ENCODE measurements around the gene CXCL12.

The CXCL12 gene

DNA sequence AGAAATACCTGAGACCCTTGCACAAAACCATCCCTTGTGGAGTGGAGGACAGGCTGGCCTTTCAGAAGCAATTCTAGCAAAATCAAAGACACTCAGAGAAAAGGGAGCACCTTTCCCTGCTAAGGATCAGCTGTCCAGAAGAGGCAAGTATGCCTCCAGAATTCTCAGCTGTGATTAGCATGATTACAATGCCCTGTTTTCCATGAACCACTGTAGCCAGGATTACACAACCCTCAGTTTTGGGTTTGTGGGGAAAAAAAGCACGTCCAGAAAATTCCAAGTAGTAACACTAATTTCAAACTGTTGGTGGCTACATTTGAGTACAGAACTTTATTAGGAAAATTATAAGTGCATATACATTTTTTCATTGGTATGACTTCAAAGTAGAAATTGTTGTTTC, 15.0 kb downstream of the CXCL12 start:
- peak overlapping the region; percentile 45 for H3K4me3 ChIP-seq (ENCODE audit: low read length)
- H3K9ac ChIP-seq (ENCODE audit: low read length), result no peak overlapping the region
- peaks cover 5% of the 10 kb centered on the region for H3K36me3 ChIP-seq (ENCODE audit: control insufficient read depth, low read depth, low read length)
- peaks cover 11% of the 10 kb centered on the region for H3K27me3 ChIP-seq (ENCODE audit: control insufficient read depth, insufficient read depth, low read length)
- peaks cover 31% of the 10 kb centered on the region for H3K4me1 ChIP-seq (ENCODE audit: control insufficient read depth, low read depth, low read length)
- no peaks in the 10 kb centered on the region for H3K9me3 ChIP-seq (ENCODE audit: control insufficient read depth, low read depth, low read length)
- no peak overlapping the region for H3K27ac ChIP-seq (ENCODE audit: low read length)

DNA sequence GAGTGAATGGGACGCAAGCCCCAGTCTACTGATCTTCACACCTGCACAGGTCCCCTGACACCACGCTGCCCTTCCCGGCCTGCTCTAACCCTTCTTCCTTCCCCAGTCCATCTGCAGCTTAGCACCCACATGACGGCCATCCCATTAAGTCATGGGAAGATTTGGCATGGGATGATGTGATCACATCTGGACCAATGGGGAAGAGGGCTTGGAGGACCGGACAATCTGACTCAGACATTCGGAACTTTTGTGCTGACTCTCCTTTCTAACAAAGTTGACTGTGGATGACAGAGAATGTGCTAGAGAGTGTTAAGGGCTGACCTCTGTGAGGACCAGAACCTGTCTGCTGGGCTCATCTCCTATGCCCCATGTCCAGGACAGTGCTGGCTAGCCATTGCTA, 15.6 kb downstream of the CXCL12 start:
- H3K27me3 ChIP-seq (ENCODE audit: control insufficient read depth, insufficient read depth, low read length), result peaks cover 11% of the 10 kb centered on the region
- no peak overlapping the region for H3K9ac ChIP-seq (ENCODE audit: low read length)

DNA sequence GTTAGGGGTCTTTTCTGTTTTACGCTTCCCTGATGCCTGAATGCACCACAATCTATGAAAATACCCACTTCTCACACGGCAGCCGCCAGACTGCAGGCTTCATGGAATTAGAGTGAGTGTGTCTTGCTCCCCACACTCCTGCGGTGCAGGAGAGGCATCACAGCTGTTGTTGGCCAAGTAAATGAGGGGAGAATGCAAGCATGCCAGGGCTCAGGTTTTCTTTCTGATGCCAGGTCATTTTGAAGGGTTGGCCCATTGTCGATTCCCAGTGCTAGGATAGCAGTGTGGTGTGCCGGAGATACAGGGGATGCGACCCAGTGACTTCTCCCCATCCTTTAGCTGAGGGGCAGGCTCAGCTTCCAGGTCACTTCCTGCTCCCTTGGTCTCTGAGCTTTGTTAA, 16.3 kb downstream of the CXCL12 start:
- peaks cover 31% of the 10 kb centered on the region for H3K4me1 ChIP-seq (ENCODE audit: control insufficient read depth, low read depth, low read length)
- no peak overlapping the region for H3K9ac ChIP-seq (ENCODE audit: low read length)
- peaks cover under 1% of the 10 kb centered on the region for H3K36me3 ChIP-seq (ENCODE audit: control insufficient read depth, low read depth, low read length)
- peaks cover 11% of the 10 kb centered on the region for H3K27me3 ChIP-seq (ENCODE audit: control insufficient read depth, insufficient read depth, low read length)
- H3K4me3 ChIP-seq (ENCODE audit: low read length), result no peak overlapping the region
- H3K27ac ChIP-seq (ENCODE audit: low read length), result no peak overlapping the region
- H3K9me3 ChIP-seq (ENCODE audit: control insufficient read depth, low read depth, low read length), result no peaks in the 10 kb centered on the region

More for the DNA sequence above, 15.6 kb downstream of the CXCL12 start:
- Histone ChIP-seq H3K9me3 (ENCODE audit: control insufficient read depth, low read depth, low read length) (no peaks in the 10 kb centered on the region), H3K27ac (ENCODE audit: low read length) (no peak overlapping the region), H3K4me3 (ENCODE audit: low read length) (no peak overlapping the region), H3K36me3 (ENCODE audit: control insufficient read depth, low read depth, low read length) (peaks cover 5% of the 10 kb centered on the region), H3K4me1 (ENCODE audit: control insufficient read depth, low read depth, low read length) (peaks cover 31% of the 10 kb centered on the region)

DNA sequence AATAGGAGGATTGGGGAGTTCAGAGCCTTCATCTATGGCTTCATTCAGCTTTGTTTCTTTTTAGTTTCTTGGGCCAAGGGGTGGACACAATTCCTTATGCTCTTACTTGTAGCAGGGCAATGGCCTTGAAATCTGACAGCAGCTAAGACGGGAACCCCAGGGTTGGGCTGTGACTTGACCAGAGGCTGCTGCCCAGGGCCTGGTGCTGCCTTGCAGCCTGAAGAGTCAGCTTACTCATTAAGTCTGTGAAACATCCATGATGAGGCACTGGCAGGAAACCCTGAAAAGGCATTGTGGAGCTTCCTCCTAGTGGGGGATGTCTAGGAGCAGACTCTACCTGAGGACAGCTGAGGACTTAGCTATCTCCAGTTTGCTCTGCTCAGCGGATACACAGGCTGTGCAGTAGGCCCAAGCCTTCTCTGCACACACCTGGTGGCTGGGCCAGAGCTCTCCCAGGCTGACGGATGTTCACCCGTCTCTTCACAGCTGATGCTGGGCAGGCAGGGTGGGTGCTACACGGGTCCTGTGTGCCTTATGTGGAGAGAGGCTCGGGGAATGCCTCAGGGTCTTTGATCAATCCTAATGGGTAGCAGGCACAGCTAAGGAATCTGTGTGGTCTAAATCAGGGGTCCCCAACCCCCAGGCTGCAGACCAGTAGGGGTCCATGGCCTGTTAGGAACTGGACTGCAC, 17.8 kb downstream of the CXCL12 start:
- Histone ChIP-seq H3K27me3 (ENCODE audit: control insufficient read depth, insufficient read depth, low read length) (peaks cover 6% of the 10 kb centered on the region), H3K36me3 (ENCODE audit: control insufficient read depth, low read depth, low read length) (no peaks in the 10 kb centered on the region), H3K9me3 (ENCODE audit: control insufficient read depth, low read depth, low read length) (no peaks in the 10 kb centered on the region), H3K4me3 (ENCODE audit: low read length) (no peak overlapping the region), H3K4me1 (ENCODE audit: control insufficient read depth, low read depth, low read length) (peaks cover 33% of the 10 kb centered on the region), H3K9ac (ENCODE audit: low read length) (no peak overlapping the region), H3K27ac (ENCODE audit: low read length) (no peak overlapping the region)

DNA sequence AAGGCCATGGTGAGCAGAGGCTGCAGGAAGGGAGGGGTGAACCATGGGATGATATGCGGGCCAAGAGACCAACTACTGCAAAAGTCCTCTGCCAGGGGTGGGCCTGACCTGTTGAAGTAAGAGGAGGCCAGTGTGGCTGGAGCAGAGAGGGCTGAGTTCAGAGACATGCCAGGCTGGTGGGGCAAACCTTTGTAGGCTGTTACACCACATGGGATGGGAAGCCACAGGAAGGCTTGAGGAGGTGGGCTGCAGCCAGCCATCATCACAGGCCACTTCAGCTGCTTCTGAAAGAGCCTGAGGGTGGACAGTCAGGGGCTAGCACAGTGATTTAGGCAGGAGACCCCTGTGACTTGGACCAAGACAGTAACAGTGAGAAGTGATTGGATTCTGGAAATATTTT, 20.3 kb downstream of the CXCL12 start:
- Histone ChIP-seq H3K4me3 (ENCODE audit: low read length) (no peak overlapping the region), H3K27ac (ENCODE audit: low read length) (no peak overlapping the region), H3K4me1 (ENCODE audit: control insufficient read depth, low read depth, low read length) (peaks cover 11% of the 10 kb centered on the region), H3K27me3 (ENCODE audit: control insufficient read depth, insufficient read depth, low read length) (peaks cover 3% of the 10 kb centered on the region), H3K9ac (ENCODE audit: low read length) (no peak overlapping the region), H3K36me3 (ENCODE audit: control insufficient read depth, low read depth, low read length) (no peaks in the 10 kb centered on the region), H3K9me3 (ENCODE audit: control insufficient read depth, low read depth, low read length) (no peaks in the 10 kb centered on the region)

DNA sequence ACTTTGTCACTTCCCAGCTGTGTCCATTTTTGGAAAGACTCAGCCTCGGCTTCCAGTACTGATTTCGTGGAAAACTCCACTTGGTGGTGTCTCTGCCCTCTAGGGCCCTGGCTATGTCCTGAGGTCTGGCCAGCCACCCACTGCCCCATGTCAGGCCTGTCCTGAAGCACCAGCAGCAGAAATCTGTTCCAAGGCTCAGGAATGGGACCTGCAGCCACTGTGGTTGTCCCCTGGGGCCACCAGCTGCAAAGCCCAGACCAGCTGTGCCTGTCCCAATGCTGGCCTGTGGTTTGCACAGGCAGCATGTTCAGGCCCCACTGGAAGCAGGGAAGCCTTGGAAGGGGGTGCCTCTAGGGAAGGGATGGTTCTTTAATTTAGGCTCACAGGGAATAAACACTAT, 21.2 kb downstream of the CXCL12 start:
- peaks cover 6% of the 10 kb centered on the region for H3K4me1 ChIP-seq (ENCODE audit: control insufficient read depth, low read depth, low read length)
- H3K9me3 ChIP-seq (ENCODE audit: control insufficient read depth, low read depth, low read length), result no peaks in the 10 kb centered on the region
- no peaks in the 10 kb centered on the region for H3K36me3 ChIP-seq (ENCODE audit: control insufficient read depth, low read depth, low read length)
- no peak overlapping the region for H3K4me3 ChIP-seq (ENCODE audit: low read length)
- no peak overlapping the region for H3K9ac ChIP-seq (ENCODE audit: low read length)
- H3K27ac ChIP-seq (ENCODE audit: low read length), result no peak overlapping the region
- H3K27me3 ChIP-seq (ENCODE audit: control insufficient read depth, insufficient read depth, low read length), result peaks cover 3% of the 10 kb centered on the region

DNA sequence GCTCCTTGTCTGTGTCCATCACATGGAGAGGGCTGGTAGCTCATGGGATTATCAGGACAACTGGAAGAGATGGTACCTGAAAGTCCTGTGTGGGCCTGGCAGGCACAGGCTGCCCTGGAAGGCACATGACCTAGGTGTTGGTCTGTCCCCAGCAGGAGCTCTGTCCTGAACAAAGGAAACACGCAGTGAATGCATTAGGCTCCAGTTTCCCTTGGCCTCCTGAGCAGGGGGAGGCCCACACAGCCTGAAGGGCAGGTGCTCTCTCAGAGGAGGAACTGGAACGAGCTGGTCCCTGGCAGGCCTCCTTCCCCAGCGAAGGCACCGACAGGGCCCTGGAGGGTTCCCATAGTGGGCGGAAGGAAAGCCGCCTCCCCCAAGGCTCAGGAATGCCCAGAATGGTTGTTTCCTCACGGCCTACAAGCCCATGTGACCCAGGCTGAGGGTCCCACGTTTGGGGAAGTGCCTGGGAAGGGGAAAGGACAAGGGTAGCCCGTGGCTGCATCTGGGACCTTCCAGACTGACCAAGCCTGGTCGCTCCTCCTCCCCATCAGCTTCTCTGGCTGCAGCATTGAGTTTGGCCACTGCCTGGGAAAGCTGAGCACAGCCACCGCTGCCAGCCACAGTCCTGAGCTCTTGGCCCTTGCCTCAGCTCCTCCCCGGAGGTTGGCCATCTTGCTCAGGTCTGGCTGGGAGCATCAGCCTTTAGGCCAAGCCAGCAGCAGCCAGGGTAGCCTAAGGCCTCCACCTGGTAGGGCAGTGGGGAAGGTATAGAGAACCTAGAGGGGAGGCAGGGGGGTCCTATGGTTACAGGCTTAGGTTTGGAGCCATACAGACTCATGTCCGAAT, 21.8 kb downstream of the CXCL12 start:
- no peak overlapping the region for H3K27ac ChIP-seq (ENCODE audit: low read length)
- no peaks in the 10 kb centered on the region for H3K36me3 ChIP-seq (ENCODE audit: control insufficient read depth, low read depth, low read length)
- no peaks in the 10 kb centered on the region for H3K27me3 ChIP-seq (ENCODE audit: control insufficient read depth, insufficient read depth, low read length)
- H3K4me1 ChIP-seq (ENCODE audit: control insufficient read depth, low read depth, low read length), result peaks cover 6% of the 10 kb centered on the region
- no peak overlapping the region for H3K9ac ChIP-seq (ENCODE audit: low read length)
- H3K4me3 ChIP-seq (ENCODE audit: low read length), result no peak overlapping the region
- H3K9me3 ChIP-seq (ENCODE audit: control insufficient read depth, low read depth, low read length), result no peaks in the 10 kb centered on the region

DNA sequence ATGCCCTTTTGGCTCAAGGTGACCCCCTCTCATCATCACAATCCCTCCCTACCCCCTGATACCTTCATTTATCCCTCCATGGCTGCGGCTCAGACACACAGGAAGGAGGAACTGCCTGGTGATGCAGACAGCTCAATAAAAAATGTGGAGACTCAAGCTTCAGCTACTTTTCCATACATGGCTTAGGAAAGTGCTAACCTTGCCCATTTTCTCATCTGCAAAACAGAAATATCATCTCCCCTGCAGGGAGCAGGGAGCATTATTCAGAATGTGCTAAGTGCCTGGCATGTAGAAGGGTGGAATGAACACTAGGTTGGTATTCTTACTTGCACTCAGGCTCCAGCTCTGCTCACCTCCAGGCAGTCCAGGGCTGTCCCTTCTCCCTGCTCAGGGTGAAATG, 23.8 kb downstream of the CXCL12 start:
- no peak overlapping the region for H3K4me3 ChIP-seq (ENCODE audit: low read length)
- no peaks in the 10 kb centered on the region for H3K27me3 ChIP-seq (ENCODE audit: control insufficient read depth, insufficient read depth, low read length)
- peaks cover 15% of the 10 kb centered on the region for H3K4me1 ChIP-seq (ENCODE audit: control insufficient read depth, low read depth, low read length)
- no peak overlapping the region for H3K9ac ChIP-seq (ENCODE audit: low read length)
- no peaks in the 10 kb centered on the region for H3K9me3 ChIP-seq (ENCODE audit: control insufficient read depth, low read depth, low read length)
- H3K36me3 ChIP-seq (ENCODE audit: control insufficient read depth, low read depth, low read length), result no peaks in the 10 kb centered on the region
- no peak overlapping the region for H3K27ac ChIP-seq (ENCODE audit: low read length)

DNA sequence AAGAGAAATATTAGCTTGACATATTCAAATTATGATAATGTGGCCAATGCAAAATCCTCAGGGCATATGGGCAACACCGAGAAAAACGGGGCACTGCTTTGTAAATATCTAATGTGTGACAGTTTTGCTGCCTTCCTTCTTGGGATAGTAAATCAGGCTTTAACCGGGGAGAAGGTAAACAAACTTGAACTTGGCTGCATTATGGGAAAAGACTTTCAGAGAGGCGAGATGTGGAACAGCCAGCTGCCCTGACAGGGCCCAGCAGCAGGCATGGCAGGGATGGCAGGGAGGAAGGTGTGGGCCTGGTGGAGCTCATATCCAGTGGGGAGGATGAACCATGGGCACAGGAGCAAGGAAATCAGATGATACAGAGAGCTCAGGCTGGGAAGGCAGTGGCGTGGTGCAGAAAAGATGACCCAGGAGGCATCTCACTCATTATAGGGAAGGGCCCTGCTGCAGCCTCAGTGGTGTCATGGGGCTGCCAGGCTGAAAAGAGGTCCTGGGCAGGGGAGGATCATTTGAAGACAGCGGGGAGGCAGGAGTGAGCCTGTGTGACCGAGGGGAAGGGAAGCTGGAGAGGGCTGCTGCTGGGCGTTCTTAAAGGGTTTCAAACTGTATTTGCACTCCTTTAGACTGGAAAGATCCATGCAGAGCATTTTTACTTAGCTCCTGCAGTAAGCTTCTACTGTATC, 26.7 kb downstream of the CXCL12 start:
- H3K9me3 ChIP-seq (ENCODE audit: control insufficient read depth, low read depth, low read length), result no peaks in the 10 kb centered on the region
- no peak overlapping the region for H3K27ac ChIP-seq (ENCODE audit: low read length)
- H3K36me3 ChIP-seq (ENCODE audit: control insufficient read depth, low read depth, low read length), result no peaks in the 10 kb centered on the region
- peaks cover 15% of the 10 kb centered on the region for H3K4me1 ChIP-seq (ENCODE audit: control insufficient read depth, low read depth, low read length)
- no peak overlapping the region for H3K9ac ChIP-seq (ENCODE audit: low read length)
- no peaks in the 10 kb centered on the region for H3K27me3 ChIP-seq (ENCODE audit: control insufficient read depth, insufficient read depth, low read length)
- no peak overlapping the region for H3K4me3 ChIP-seq (ENCODE audit: low read length)

DNA sequence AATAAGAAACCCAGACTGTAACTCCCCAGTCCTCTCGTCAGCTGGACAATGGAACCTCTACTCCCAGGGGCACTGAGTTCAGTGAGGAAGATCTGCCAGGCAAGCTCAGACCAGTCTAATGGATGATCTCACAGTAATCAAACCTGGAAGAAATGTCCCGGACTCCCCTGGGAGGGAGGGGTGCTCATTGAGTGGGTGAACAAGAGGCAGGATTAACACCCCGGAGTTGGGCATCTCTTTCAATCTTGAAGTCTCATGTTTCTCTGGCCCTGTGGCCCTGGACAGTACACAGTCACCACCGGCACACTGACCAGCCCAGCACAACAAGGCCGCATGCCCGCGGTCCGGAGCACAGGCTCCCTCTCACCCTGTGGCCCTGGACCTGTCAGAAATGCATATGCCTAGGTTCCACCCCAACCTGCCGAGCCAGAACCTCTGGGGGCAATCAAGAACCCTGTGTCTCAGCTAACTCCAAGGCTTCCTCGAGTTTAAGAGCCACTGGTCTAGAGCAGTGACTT, 27.8 kb downstream of the CXCL12 start:
- Histone ChIP-seq H3K4me1 (ENCODE audit: control insufficient read depth, low read depth, low read length) (peaks cover 9% of the 10 kb centered on the region), H3K27ac (ENCODE audit: low read length) (no peak overlapping the region), H3K27me3 (ENCODE audit: control insufficient read depth, insufficient read depth, low read length) (no peaks in the 10 kb centered on the region), H3K36me3 (ENCODE audit: control insufficient read depth, low read depth, low read length) (no peaks in the 10 kb centered on the region), H3K4me3 (ENCODE audit: low read length) (no peak overlapping the region), H3K9ac (ENCODE audit: low read length) (no peak overlapping the region), H3K9me3 (ENCODE audit: control insufficient read depth, low read depth, low read length) (no peaks in the 10 kb centered on the region)

DNA sequence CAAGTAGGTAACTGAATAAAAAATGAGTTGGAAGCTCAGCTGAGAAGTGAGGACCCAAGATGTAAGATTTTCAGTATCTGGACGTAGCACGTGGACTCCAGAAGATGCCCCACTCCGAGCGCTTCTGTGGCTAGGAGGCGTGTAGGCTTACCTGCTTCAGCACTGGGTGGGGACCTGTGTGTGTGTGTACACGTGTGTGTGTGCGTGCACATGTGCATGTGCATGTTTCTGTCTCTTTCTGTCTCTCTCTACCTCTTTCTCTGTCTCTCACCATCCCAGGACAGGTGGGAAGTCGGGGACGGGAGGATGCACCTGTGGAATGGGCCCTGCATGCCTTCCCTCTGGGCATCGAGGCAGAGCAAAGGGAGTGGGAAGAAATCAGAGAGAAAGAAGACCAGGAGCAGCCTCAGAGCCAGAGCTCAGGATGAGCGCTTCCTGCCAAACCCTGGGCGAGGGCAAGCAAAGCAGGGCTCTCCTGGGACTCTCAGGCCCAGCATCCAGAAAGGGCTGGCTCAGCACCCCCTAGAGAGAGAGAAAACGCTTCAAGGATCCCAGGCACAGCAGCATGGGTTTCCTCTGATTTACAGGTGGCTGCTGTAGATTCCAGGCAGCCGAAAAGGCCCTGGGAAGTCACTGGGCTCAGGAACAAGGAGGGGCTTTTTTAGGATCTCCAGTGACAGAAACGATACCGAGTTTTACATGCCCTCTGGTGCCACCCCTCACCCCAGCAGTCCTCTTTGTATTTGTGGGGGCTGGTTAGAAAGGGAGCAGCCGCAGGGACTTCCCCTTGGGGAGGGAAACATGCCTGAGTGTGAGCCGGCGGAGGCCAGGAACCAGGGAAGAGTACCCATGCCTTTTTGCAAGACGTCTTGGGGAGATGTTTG, 28.5 kb downstream of the CXCL12 start:
- Histone ChIP-seq H3K9me3 (ENCODE audit: control insufficient read depth, low read depth, low read length) (no peaks in the 10 kb centered on the region), H3K36me3 (ENCODE audit: control insufficient read depth, low read depth, low read length) (no peaks in the 10 kb centered on the region), H3K4me1 (ENCODE audit: control insufficient read depth, low read depth, low read length) (peaks cover 9% of the 10 kb centered on the region), H3K9ac (ENCODE audit: low read length) (no peak overlapping the region), H3K27ac (ENCODE audit: low read length) (no peak overlapping the region), H3K4me3 (ENCODE audit: low read length) (no peak overlapping the region), H3K27me3 (ENCODE audit: control insufficient read depth, insufficient read depth, low read length) (no peaks in the 10 kb centered on the region)
